HG03139 (cell line): ENCODE measurements around the gene FMO1.
"Not testable (repeated sequence)": the region's sequence is repeated elsewhere in the genome, so short reads cannot be mapped to it uniquely, and the experiment has no call there.

ENCODE experiments used
- ATAC-seq: cut with Tn5 transposase; IDR thresholded peaks from one replicate; pipeline ENCODE4 v1.9.1; 2021; ENCODE audit not compliant: unreplicated experiment

Gene FMO1

DNA sequence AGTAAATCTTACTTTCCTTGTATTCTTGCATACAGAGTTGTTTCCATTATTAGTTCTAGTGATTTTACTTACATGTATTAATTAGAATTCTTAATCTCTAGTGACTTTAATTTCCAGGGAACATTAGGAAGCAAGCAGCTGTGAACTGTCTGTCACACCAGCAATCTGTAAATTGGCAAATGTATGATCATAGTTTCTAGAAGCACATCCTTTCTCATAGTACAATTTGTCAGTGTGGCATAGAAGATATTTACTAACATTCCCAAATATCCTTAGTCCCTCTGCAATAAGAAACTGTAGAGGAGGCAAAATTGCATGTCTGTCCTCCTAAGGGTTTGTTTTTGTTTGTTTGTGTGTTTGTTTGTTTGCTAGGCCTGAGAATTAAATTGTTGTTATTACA is 17.0 kb upstream of the FMO1 start:
- no peak for ATAC-seq

DNA sequence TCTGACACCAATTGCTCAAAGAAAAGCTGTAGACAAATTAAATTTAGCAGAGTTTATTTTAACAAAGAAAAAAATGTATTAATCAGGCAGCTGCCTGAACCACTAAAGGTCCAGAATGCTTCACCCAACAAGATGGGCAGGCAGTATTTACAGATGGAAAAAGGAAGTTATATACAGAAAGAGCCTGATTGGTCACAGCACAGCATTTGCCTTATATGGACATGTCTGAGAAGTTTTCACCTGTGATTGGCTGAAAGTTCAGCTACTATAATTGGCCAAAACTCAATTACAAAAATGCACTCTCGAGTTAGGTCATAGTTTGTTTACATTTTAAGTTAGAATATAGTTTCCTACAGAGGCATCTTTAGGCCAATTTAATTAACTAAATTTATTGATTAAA is 15.1 kb upstream of the FMO1 start:
- no peak for ATAC-seq

DNA sequence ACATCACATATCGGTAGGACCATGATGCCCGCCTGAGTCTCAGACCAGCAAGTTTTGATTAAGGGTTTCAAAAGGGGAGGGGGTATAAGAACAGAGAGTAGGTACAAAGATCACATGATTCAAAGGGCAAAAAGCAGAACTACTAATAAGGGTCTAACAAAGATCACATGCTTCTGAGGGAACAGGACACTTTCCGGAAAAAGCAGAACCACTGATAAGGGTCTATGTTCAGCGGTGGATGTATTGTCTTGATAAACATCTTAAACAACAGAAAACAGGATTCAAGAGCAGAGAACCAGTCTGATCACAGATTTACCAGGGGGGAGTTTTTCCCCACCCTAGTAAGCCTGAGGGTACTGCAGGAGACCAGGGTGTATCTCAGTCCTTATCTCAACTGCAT is 12.1 kb upstream of the FMO1 start:
- ATAC-seq: not testable (repeated sequence)

DNA sequence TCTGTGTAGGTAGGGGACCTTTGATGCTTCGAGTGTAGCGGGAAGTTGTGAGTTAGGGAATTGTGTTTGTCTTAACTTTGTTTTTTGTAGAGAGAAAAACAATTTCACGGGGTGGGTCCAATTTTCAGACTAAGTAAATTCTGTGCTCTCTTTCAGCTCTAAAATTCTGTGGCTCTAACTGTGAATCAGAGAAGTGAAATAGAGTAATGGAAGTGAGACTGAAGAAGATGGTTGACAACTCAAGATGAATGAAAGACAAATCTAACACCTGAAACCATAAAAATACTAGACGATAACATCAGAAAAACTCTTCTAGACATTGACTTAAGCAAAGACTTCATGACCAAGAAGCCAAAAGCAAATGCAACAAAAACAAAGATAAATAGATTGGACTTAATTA is 4.4 kb upstream of the FMO1 start:
- ATAC-seq: no peak

DNA sequence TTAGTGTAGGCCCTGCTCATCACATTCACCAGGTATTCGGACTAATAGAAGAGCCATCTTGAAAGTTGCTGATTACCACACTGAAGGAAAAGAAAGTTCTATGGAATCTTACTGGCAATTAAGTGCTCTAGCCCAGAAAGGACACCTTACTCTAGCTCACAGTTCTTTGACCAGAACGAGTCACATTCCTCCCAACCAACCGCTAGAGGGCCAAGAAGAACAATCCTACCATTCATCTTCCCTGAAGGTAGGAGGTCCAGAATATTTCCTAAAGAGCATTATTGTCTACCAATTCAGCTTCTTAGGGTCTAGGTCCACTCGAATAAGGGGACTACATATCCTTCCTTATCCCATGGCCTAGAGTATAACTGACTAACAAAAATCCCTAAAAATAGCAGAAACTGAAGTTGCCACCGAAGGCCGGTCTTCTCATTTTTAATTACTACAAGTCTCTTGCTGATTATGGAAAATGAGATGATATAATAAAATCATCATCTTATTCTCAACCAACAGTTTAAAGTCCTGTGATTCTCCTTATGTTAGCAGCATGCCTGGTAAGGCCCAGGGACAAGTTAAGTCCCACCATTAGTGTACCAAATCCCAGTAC is 2.7 kb upstream of the FMO1 start:
- ATAC-seq: peak; percentile 81

DNA sequence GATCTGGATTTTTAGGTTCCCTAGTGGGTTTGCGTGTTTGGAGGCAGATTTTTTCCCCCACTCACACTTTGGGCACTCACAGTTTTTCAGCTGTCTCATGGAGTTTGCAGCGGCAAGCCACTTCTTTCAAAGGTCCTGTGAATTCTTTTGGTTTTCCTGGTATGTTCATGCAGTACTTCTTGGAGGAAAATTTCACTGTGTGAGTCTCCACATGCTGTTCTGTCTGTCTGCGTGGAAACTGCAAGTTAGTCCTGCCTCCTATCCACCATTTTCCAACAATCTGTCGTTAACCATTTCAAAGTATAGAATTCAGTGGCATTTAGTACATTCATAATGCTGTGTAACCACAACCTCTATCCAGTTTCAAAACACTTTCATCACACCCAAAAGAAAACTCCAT is 793 bp upstream of the FMO1 start:
- ATAC-seq: no peak

DNA sequence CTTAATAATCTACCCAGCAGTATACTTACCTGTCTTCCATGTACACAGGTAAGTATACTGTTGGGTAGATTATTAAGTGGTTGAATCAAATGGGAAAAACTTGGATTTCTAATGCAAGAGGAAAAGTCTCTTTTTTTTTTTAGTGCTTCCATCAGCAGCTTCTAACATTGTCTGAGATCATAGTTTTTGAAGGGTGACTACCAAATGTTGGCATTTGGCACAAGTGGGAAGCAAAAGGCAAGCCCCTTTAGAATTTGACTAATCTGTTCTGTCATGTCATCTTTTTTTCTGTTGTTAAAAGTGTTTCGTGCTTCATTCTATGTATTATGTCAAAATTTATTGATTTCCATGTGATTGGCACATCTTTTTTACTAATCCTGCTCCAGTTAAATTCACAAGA is 547 bp downstream of the FMO1 start:
- ATAC-seq: no peak

DNA sequence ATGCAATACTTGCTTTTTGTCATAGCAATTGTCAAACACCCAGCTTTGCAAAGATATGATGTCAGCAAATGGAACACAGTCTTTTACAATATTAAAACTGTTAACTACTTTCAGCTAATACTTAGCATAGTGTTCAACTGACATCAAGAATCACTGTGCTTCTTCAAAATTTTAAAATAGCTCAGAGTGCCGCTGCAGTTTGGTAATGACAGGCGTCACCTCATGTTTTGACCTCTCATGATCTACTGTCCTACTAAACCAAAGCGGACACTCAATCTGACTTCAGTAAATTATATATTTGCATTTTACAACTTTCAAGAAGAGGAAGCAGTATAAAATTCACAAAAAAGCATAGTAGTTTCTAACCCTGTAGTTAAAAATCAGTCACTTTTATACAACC is 2.0 kb downstream of the FMO1 start:
- ATAC-seq: no peak

DNA sequence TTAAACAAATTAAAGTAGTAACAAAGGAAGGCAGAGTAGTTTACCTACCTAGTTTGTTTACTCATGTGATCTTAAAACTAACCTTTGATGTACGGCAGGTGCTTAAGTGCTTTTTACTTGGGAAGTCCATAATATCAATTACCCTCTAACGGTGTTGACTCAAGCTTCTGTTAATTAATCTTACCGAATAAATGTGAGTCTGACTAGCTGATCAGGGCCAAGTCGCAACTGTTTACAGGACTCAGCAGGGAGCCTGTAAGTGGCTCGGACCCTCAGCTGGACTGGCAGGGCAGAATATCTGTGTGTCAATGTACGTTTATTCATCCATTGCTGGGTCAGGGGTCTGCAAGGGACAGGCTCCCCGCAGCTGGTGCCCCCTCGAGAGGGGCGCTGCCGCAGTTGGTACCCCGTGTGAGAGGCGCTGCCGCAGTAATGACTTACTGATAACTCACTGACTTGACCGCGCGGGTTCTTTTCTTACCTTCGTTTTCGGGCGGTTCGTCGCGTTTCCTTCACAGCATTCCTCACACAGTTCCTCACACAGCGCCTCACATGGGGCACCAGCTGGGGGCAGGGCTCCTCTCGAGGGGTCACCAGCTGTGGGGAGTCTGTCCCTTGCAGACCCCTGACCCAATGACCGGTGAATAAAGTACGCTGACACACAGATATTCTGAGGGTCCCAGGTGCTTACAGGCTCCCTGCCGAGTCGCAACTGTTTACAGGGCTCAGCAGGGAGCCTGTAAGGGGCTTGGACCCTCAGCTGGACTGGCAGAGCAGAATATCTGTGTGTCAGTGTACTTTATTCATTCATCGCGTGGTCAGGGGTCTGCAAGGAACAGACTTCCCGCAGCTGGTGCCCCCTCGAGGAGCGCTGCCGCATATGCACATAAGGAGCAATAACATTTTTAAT is 3.0 kb downstream of the FMO1 start:
- ATAC-seq: no peak

DNA sequence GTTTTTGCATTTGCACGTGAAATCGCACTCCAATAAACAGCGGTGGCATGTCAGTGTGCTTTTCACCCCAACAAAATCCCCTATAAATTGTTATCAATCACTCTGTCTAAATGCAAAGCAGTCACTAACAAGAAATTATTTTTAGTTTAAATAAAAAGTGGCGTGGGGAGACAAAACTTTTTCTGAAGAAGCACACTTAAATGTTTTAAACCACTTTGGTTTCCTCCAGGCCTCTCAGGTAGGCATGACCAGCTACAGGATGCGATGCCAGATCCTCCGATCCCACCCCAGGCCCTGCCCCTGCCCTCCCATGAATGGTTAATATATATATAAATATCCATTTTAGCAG is 3.6 kb downstream of the FMO1 start:
- ATAC-seq: no peak

DNA sequence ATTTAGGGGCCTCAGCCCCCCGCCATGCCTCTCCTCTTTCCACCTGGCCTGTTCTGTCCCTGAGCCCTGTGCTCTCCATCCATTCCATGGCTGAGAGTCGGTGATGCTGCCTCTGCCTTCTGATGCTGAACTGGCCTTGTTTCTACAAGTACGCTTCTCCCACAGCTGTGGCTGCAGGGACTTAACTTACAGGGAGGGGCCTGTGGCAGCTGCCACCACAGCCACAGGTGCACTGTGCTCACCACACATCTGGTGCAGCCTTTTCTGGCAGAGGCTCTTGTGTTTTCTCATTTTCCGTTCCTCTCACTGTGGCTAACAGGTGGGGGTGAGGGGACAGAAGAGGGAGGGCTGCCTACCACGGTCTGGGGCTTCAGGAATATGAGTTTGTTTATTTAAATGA is 4.2 kb downstream of the FMO1 start:
- peak; percentile 91 for ATAC-seq

DNA sequence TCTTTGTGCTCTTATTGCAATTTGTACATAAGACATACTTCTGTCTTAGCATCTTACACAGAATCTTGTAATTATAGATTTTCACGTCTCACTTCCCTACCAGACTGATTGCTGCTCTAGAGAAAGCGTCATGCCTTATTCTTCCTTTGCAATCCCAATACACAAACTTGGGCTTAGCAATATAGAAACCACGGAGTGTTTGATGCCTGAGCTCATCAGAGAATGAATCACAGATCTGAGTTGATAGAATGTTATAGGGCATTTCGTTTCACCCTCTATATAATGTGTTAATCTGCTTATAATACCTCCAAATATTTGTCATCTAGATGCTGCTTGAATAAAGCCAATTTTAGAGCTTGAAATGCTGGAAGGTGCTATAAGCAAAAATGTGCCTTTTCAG is 6.6 kb downstream of the FMO1 start:
- ATAC-seq: no peak

DNA sequence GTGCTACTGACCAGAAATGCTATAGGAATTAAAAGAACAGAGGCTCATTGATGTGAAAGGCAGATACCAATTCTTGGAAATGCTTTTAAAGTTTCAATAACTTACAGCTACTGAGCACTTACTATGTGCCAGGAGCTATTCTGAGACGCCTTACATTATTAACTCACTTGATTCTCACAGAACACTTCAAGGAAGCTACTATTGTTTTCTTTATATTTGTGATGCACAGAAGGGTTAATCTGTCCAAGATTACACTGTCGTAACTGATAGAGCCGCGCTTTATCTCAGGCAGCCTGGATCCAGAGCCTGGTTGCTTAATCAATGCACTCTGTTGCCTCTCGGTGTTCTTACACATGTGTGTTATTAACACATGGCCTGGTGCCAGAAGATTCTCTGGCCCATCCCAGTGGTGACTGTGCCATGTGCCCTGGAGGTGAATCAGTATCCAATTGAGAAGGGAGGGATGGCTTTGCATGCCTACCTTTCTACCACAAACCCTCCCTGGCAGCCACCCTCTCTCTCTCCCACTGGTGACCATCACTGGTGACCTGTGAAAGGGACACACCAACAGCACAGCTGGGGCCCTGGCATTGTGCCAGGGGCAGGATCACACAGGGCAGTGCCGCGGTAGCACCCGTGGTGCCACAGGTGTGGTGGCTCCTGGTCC is 8.8 kb downstream of the FMO1 start:
- no peak for ATAC-seq

DNA sequence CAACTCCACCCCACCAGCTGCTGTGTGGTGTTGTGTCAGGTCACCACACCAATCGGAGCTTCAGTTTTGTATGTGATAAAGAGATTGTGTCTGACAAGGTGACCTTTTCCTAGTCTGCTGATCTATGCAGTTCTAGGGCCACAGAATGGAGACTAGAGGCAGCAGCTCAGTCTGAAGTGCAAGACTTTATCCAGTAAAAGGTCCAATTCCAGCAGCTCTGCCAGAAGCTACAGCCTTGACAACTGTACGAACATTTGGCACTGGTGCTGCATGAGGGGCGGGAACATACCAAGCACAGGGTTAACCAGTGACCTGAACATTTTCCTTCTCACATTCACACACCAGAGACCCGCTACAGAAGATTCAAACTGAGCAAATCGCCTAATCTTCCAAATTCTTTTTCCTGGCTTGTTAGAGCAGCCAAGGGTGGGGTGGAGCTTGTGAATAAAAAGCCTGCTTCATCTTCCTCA is 9.3 kb downstream of the FMO1 start:
- ATAC-seq: no peak

DNA sequence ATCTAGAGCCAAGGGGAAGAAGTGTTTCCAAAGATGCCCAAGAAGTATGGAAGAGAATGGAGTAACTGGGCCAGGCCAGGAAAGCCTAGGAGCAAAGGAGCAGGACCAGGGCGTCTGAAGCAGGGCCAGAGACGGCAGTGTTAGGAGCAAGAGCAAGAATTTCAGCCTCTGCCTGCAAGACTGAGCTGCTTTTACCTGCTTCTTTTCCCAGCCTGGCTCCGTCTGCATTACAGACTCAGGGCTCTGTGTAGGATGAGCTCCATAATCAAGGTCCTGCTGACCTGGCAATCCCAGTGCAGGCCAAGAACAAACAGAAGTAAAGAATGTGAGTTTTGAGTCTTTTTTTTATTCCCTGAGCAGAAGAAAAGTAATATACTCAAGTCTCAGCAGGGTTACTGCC is 10.1 kb downstream of the FMO1 start:
- no peak for ATAC-seq

DNA sequence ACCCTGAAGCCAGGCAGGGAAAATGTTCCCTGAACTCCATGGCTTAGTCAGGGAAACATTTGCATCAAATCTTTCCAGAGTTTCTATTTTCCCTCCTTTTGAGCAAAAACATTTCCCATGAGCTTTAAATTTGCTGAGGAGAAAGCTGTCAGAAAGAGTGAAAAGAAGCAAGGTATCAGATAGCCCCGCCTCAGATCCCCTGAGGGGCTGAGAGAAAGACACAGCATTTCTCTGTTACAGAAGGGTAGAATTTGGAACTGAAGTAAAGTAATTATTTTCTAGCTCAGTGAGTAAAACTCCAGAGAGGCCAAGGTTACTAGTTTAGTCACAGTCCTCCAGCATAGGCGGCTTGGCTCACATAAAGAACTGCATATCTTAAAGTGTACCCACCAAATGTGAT is 10.6 kb downstream of the FMO1 start:
- ATAC-seq: no peak

DNA sequence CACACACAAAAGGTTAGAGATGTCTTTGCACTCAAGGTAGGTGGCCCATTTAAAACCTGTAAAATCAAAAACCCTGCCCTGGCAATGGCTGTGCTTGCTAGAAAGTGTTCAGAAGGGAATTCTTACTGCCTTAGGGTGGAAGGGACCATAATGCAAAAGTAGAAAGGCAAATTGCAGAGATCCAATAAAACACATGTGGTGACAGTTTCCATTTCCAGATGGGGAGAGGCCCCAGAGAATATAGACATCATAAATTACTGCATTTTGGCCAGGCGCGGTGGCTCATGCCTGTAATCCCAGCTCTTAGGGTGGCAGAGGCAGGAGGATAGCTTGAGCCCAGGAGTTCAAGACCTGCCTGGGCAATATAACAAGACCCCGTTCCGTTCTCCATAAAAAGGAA is 13.0 kb downstream of the FMO1 start:
- ATAC-seq: no peak

DNA sequence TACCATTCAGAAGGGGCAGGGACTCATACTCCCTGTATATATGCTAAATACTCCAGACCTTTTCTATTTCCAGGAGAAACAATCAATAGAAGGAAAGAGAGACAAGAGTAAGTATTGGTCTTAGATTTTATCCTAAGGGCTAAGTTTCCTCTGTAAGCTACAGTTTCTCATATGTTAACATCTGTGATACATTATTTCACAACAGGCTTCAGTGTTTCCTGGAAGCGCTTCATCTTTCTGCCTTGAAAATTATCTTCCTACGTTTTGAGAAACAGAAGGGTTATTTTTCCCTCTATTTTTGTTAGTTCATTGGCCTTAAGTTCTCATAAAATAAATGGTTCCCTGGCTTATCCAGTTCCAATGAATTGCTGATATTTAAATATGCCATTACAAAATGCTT is 15.6 kb downstream of the FMO1 start:
- no peak for ATAC-seq

DNA sequence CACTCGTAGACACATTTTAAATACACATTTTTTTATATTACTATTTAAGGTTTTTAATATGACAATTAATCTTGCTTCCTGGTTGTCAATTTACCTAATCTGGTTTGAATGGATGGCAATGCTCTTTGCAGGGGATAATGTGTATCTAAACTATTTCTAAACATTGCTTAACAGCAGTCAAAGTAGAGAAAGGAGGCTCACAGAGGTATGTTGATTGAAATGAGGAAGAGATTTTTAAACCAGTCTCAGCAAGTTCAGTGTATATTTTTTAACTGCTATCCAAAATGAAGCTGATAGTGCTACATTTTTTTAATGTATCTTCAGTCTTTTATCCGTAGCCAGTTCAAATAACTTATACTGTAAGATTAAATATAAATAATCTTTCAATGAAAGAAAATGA is 17.4 kb downstream of the FMO1 start:
- no peak for ATAC-seq

DNA sequence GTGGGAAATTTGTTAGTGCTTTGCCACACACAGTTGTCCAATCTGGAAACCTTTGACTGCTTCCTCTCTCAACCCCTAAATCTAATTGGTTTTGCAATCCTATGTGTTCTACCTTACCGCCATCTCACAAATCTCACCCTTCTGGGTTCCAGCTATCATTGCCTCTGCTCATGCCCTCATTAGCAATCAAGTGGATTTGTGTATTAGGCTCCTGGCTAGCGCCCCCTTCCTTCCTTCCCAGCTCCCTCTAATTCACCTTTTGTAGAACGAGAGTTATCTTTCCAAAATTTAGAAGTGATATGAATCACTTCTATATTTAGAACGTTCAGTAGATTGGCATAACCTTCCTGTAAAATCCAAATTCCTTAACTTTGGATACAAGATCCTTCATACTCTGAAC is 18.6 kb downstream of the FMO1 start:
- ATAC-seq: no peak

DNA sequence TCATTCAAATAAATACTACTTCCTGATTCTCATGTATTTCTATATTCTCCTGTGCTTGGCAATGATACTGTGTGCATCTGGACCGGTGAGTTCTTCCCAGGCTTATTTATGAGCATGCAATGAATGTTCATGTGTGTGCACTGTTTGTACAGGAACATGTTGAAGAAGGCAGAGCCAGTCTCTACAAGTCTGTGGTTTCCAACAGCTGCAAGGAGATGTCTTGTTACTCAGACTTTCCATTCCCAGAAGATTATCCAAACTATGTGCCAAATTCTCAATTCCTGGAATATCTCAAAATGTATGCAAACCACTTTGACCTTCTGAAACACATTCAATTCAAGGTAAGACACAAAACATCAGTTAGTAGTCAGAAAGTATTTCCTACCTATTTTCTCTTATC is 19.1 kb downstream of the FMO1 start:
- no peak for ATAC-seq

DNA sequence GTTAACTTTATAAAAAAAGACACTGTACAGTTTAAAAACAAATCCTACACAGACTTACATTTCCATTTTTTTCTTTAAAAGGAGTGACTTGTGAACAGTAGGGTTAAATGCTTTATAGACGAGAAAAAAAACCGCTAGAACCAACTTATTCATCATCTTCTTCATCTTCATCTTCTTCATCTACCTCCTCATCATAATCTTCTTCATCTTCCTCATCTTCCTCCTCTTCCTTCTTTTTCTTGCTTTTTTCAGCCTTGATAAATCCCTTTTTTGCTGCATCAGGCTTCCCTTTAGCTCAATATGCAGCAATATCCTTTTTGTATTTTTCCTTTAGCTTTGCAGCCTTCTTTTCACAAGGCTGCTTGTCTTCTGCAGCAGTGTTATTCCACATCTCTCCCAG is 22.5 kb downstream of the FMO1 start:
- no peak for ATAC-seq
